ENCODE results near the gene KRTAP4-12.
"Not testable (repeated sequence)": the region's sequence is repeated elsewhere in the genome, so short reads cannot be mapped to it uniquely, and the experiment has no call there.

Gene KRTAP4-12

GRCh38 chr17:41126412-41126811 lies 2.4 kb upstream of the KRTAP4-12 start:
- DNase-seq (ENCODE audit: low read depth in 2 of 2): no peak

- DNase-seq (ENCODE audit: low read depth in 2 of 2): no peak
These were observed 1.1 kb upstream of the KRTAP4-12 start for GRCh38 chr17:41125064-41125463.

- DNase-seq (ENCODE audit: low read depth in 2 of 2): not testable (repeated sequence)
These were observed 541 bp downstream of the KRTAP4-12 start for GRCh38 chr17:41123292-41123990.

GRCh38 chr17:41121742-41122141 lies 2.2 kb downstream of the KRTAP4-12 start:
- DNase-seq (ENCODE audit: low read depth in 2 of 2): no peak

GRCh38 chr17:41119696-41120690 lies 4.0 kb downstream of the KRTAP4-12 start:
- not testable (repeated sequence) for DNase-seq (ENCODE audit: low read depth in 2 of 2)

GRCh38 chr17:41118721-41119120 lies 5.3 kb downstream of the KRTAP4-12 start:
- DNase-seq (ENCODE audit: low read depth in 2 of 2): no peak

GRCh38 chr17:41117846-41118386 lies 6.1 kb downstream of the KRTAP4-12 start, which contains the start of gene KRTAP4-11:
Gene KRTAP4-11 (minus strand): TSS chr17:41118373. CDS start chr17:41118315, 58 bp downstream.
- DNase-seq (ENCODE audit: low read depth in 2 of 2): not testable (repeated sequence)

GRCh38 chr17:41116297-41116696 lies 7.7 kb downstream of the KRTAP4-12 start:
- DNase-seq (ENCODE audit: low read depth in 2 of 2): peak; percentile 24 to 33

GRCh38 chr17:41111151-41111885 lies 12.7 kb downstream of the KRTAP4-12 start:
- no peak for DNase-seq (ENCODE audit: low read depth in 2 of 2)

- DNase-seq (ENCODE audit: low read depth in 2 of 2): not testable (repeated sequence)
These were observed 15.1 kb downstream of the KRTAP4-12 start for GRCh38 chr17:41108728-41109386.

GRCh38 chr17:41107941-41108450 lies 16.0 kb downstream of the KRTAP4-12 start:
- DNase-seq (ENCODE audit: low read depth in 2 of 2): no peak

GRCh38 chr17:41105347-41105746 lies 18.6 kb downstream of the KRTAP4-12 start, which contains the start of gene KRTAP4-9:
Gene KRTAP4-9 (plus strand): TSS chr17:41105389. CDS start chr17:41105389, 0 bp downstream.
- not testable (repeated sequence) for DNase-seq (ENCODE audit: low read depth in 2 of 2)

GRCh38 chr17:41104386-41105038 lies 19.5 kb downstream of the KRTAP4-12 start:
- DNase-seq (ENCODE audit: low read depth in 2 of 2): peak; percentile 54 to 61

- no peak for DNase-seq (ENCODE audit: low read depth in 2 of 2)
These were observed 20.1 kb downstream of the KRTAP4-12 start for GRCh38 chr17:41103896-41104295.

GRCh38 chr17:41101586-41102259 lies 22.3 kb downstream of the KRTAP4-12 start, which contains the start of gene KRTAP4-16:
Gene KRTAP4-16 (minus strand): TSS chr17:41102209. CDS start chr17:41102209, 0 bp downstream.
- no peak for DNase-seq (ENCODE audit: low read depth in 2 of 2)

- peak; percentile 68 to 69 for DNase-seq (ENCODE audit: low read depth in 2 of 2)
These were observed 24.1 kb downstream of the KRTAP4-12 start for GRCh38 chr17:41099682-41100480.

GRCh38 chr17:41098481-41098880 lies 25.5 kb downstream of the KRTAP4-12 start:
- DNase-seq (ENCODE audit: low read depth in 2 of 2): no peak

- DNase-seq (ENCODE audit: low read depth in 2 of 2): no peak
These were observed 25.9 kb downstream of the KRTAP4-12 start, which contains the start of gene KRTAP4-8 for GRCh38 chr17:41098042-41098441. Gene KRTAP4-8 (minus strand): TSS chr17:41098142. CDS start chr17:41098084, 58 bp downstream.
